ENCODE results near the gene MACROH2A1. TPM values are rescaled to one million over a fixed set of nuclear protein-coding genes. Genes with fewer than 3 reads are reported as not detected.

MACROH2A1 gene
- total RNA-seq, 1 donor from 2014 or later, result 319 TPM

DNA sequence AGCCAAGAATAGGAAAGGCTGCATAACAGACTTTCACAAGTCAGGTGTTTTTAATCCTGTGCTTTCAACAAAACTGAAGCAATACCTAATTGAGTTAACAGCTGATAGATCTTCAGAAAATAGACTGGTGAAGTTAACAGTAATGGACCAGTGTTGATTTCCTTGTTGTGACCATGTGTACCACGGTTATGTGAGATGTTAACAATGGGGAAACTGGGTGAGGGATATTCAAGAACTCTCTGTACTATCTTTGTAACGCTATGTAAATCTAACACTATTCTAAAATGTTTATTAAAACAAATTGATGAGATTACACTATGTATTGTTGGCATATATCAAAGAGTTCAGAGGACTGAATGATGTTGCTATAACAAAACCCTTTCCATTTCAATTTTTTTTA is 36.9 kb downstream of the MACROH2A1 start:
- Mint-ChIP-seq H3K36me3 (ENCODE audit: insufficient read depth) (peaks cover 15% of the 10 kb centered on the region), H3K4me1 (ENCODE audit: low read depth) (no peaks in the 10 kb centered on the region), H3K4me3 (ENCODE audit: low read depth) (no peak overlapping the region), H3K9me3 (ENCODE audit: low read depth) (no peaks in the 10 kb centered on the region), H3K27me3 (no peaks in the 10 kb centered on the region), H3K27ac (no peak overlapping the region)
- no peak for DNase-seq (ENCODE audit: low spot score, unreplicated experiment)
- TF ChIP-seq CTCF (IDR thresholded peaks at IDR 0.05; ENCODE audit: unreplicated experiment), result no peak

GRCh38 chr5:135360278-135361274 is 38.5 kb downstream of the MACROH2A1 start:
- no peak for DNase-seq (ENCODE audit: low spot score, unreplicated experiment)
- no peak overlapping the region for H3K27ac Mint-ChIP-seq
- H3K4me3 Mint-ChIP-seq (ENCODE audit: low read depth), result no peak overlapping the region
- no peak for TF ChIP-seq CTCF (IDR thresholded peaks at IDR 0.05; ENCODE audit: unreplicated experiment)
- peaks cover 12% of the 10 kb centered on the region for H3K36me3 Mint-ChIP-seq (ENCODE audit: insufficient read depth)
- H3K4me1 Mint-ChIP-seq (ENCODE audit: low read depth), result no peaks in the 10 kb centered on the region
- no peaks in the 10 kb centered on the region for H3K27me3 Mint-ChIP-seq
- no peaks in the 10 kb centered on the region for H3K9me3 Mint-ChIP-seq (ENCODE audit: low read depth)

- TF ChIP-seq CTCF (IDR thresholded peaks at IDR 0.05; ENCODE audit: unreplicated experiment), result no peak
- H3K4me1 Mint-ChIP-seq (ENCODE audit: low read depth), result no peaks in the 10 kb centered on the region
- no peaks in the 10 kb centered on the region for H3K9me3 Mint-ChIP-seq (ENCODE audit: low read depth)
- no peak for DNase-seq (ENCODE audit: low spot score, unreplicated experiment)
- H3K27me3 Mint-ChIP-seq, result no peaks in the 10 kb centered on the region
- H3K36me3 Mint-ChIP-seq (ENCODE audit: insufficient read depth), result peaks cover 10% of the 10 kb centered on the region
- H3K27ac Mint-ChIP-seq, result no peak overlapping the region
- no peak overlapping the region for H3K4me3 Mint-ChIP-seq (ENCODE audit: low read depth)
Measured at GRCh38 chr5:135359374-135360165, 39.5 kb downstream of the MACROH2A1 start.

GRCh38 chr5:135357685-135358084 is 41.3 kb downstream of the MACROH2A1 start:
- TF ChIP-seq CTCF (IDR thresholded peaks at IDR 0.05; ENCODE audit: unreplicated experiment), result no peak
- H3K27ac Mint-ChIP-seq, result no peak overlapping the region
- H3K36me3 Mint-ChIP-seq (ENCODE audit: insufficient read depth), result peaks cover 8% of the 10 kb centered on the region
- DNase-seq (ENCODE audit: low spot score, unreplicated experiment), result no peak
- no peaks in the 10 kb centered on the region for H3K9me3 Mint-ChIP-seq (ENCODE audit: low read depth)
- H3K4me3 Mint-ChIP-seq (ENCODE audit: low read depth), result no peak overlapping the region
- H3K27me3 Mint-ChIP-seq, result no peaks in the 10 kb centered on the region
- H3K4me1 Mint-ChIP-seq (ENCODE audit: low read depth), result no peaks in the 10 kb centered on the region

All from progenitor cell of endocrine pancreas (in vitro differentiated cells).